GM21367 (cell line): ENCODE measurements around the gene CECR2.

ENCODE experiments used
- ATAC-seq: cut with Tn5 transposase; IDR thresholded peaks from one replicate; pipeline ENCODE4 v1.9.1; 2021; ENCODE audit not compliant: unreplicated experiment

Gene CECR2

DNA sequence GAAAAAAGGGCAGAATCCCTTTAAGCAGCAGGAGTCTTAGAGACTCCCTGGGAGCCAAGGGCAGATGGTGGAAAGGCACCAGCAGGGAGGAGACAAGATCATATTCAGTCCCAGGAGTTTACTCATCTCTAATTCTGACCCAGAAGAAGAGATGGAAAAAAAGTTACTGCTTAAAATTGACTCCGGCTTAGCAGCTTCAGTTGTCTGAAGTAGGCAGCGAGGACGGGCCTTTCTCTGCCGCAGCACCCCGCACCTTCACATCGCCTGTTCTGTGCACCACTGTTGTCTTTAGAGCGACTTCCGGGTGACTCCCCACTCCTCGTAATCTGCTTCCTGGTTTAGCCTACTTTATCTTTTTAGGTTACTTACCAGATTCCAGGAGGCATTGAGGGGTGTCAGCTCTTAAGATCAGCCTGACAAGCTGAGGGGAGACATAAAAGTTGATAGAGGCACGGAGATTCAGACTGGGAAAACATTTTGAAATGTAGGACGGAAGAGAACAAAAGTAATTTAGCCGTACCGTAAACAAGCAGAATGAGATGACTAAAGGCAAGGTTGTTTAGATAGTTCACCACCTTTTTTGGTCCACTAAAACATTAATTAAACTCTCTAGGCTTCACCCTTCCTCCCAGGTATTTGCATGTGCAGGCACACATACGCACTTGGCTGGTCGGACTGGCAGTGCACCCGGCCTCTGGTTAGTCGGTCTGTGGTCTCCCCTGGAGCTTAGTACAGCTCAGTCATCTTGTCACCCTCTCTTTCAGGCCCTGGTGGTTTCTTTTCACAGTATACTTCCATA lies 74.3 kb downstream of the CECR2 start:
- no peak for ATAC-seq

- ATAC-seq, result no peak
Measured at GRCh38 chr22:17444204-17444504, 74.9 kb downstream of the CECR2 start.

GRCh38 chr22:17446698-17447097 lies 77.4 kb downstream of the CECR2 start:
- no peak for ATAC-seq

GRCh38 chr22:17451316-17451715 lies 82.1 kb downstream of the CECR2 start:
- ATAC-seq, result no peak

- no peak for ATAC-seq
Measured at GRCh38 chr22:17460895-17461294, 91.6 kb downstream of the CECR2 start.

GRCh38 chr22:17470880-17471500 lies 101.7 kb downstream of the CECR2 start:
- ATAC-seq, result no peak

- no peak for ATAC-seq
Measured at GRCh38 chr22:17471886-17472535, 102.8 kb downstream of the CECR2 start.

- ATAC-seq, result no peak
Measured at GRCh38 chr22:17472932-17473331, 103.7 kb downstream of the CECR2 start.

- no peak for ATAC-seq
Measured at GRCh38 chr22:17475318-17476230, 106.3 kb downstream of the CECR2 start.

DNA sequence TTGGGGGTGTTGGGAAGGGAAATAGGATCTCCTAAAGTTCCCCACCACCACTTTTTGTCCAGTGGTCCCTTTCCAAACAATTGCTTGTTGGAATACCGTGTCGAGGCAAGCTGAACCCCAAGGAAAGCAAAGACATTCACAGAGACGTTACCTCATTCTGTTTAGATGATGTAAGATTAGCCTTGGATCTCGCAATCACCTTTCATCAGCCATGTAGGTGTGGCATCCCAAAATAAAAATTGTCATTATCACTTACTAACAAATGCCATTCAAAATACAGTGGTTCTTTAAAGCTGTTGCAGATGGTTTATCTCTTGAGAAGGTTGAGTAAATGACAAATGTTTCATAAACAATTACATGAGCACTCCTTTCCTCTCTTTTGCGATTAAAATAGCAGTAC lies 107.6 kb downstream of the CECR2 start:
- no peak for ATAC-seq

GRCh38 chr22:17477391-17477833 lies 108.2 kb downstream of the CECR2 start:
- no peak for ATAC-seq

GRCh38 chr22:17479135-17479534 lies 109.9 kb downstream of the CECR2 start:
- ATAC-seq, result no peak

DNA sequence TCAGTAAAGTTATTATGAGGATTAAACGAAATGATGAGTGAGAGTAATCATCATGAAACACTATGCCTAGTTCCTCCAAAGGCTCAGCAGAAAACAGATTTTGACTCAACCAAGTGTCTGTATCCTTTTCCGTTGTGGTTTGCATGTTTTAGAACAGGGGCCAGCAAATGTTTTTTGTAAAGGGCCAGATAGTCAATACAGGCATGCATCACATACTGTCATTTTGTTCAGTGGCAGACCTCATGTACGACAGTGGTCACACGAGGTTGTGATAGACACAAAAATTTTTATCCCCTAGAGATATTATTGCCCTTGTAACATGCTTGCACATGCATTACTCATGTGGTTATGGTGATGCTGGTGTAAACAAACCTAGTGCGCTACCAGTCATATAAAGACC lies 112.2 kb downstream of the CECR2 start:
- no peak for ATAC-seq

GRCh38 chr22:17483688-17484372 lies 114.6 kb downstream of the CECR2 start:
- no peak for ATAC-seq

DNA sequence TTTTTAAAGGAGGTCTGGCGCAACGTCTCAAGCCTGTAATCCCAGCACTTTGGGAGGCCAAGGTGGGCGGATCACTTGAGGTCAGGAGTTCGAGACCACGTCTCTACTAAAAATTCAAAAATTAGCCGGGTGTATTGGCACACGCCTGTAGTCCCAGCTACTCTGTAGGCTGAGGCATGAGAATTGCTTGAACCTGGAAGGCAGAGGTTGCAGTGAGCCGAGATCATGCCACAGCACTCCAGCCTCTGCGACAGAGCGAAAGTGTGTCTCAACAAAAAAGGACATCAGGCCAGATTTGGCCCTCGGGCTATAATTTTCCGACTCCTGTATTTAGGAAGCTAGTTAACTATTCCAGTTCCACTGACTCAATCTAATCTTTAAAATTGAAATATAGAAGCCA lies 115.3 kb downstream of the CECR2 start:
- no peak for ATAC-seq

DNA sequence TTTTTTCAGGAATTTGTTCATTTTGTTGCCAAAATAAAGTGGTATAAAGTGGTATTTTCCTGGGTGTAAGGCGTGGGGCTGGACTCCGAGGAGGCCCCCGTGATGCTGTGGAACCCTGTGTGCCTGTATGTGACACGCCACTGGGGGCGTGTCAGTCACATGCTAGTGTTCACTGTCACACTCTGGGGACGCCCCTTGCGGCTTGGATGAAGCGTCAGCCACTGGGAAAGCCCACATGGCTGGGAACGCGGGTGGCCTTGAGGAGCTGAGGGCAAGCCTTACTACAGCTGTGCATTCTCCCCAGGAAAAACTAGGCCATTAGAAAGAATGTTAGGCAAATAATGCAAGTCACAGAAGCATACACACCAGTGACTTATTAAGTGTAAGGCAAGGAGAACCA lies 117.1 kb downstream of the CECR2 start:
- no peak for ATAC-seq

GRCh38 chr22:17486719-17487118 lies 117.5 kb downstream of the CECR2 start:
- no peak for ATAC-seq

GRCh38 chr22:17489101-17489500 lies 119.8 kb downstream of the CECR2 start:
- no peak for ATAC-seq

- no peak for ATAC-seq
Measured at GRCh38 chr22:17491090-17491640, 121.9 kb downstream of the CECR2 start.

DNA sequence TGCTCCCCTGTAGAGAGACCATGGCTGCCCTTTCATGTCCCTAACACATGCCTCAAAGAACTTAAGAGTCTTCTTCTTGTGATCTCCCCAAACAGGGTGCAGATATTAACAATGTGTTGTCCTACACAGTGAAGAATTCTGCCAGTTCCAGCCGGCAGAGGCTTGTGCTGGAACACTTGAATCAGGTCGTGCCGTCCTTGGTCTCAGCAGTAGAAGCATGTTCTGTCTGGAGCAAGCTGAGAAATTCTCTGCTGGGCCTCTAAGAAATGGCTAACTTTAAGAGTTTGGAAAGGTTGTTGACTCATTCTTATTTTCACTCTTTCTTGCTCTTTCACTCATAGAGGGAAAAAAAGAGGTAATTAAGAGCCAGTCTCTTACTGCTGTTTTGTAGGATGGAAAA lies 123.0 kb downstream of the CECR2 start:
- ATAC-seq, result no peak
